Raji (cell line): Measurements from ENCODE around the gene MRPL43.

Experiments
- POLR2A ChIP-seq: IDR thresholded peaks from 2 replicates; pipeline ENCODE4 v1.6.1; 2011; ENCODE audit warnings: low read depth, low read length, control low read depth; ENCODE audit not compliant: insufficient read depth

The MRPL43 gene

GRCh38 chr10:101027106-101027720 lies 39.9 kb upstream of the MRPL43 start:
- no peak for TF ChIP-seq POLR2A

GRCh38 chr10:101022967-101023705 lies 35.8 kb upstream of the MRPL43 start:
- TF ChIP-seq POLR2A = no peak

- no peak for TF ChIP-seq POLR2A
Observed at GRCh38 chr10:101021692-101022251, 34.5 kb upstream of the MRPL43 start.

- no peak for TF ChIP-seq POLR2A
Observed at GRCh38 chr10:101021239-101021638, 33.9 kb upstream of the MRPL43 start.

GRCh38 chr10:101020427-101021075 lies 33.3 kb upstream of the MRPL43 start:
- TF ChIP-seq POLR2A = no peak

GRCh38 chr10:101019440-101019703 lies 32.1 kb upstream of the MRPL43 start:
- TF ChIP-seq POLR2A = no peak

GRCh38 chr10:101018600-101019439 lies 31.5 kb upstream of the MRPL43 start:
- TF ChIP-seq POLR2A = no peak

GRCh38 chr10:101018118-101018599 lies 30.9 kb upstream of the MRPL43 start:
- TF ChIP-seq POLR2A = no peak

GRCh38 chr10:101016814-101017213 lies 29.5 kb upstream of the MRPL43 start:
- no peak for TF ChIP-seq POLR2A

GRCh38 chr10:101015582-101015973 lies 28.3 kb upstream of the MRPL43 start:
- no peak for TF ChIP-seq POLR2A

GRCh38 chr10:101014966-101015581 lies 27.8 kb upstream of the MRPL43 start:
- TF ChIP-seq POLR2A = no peak

GRCh38 chr10:101014230-101014884 lies 27.1 kb upstream of the MRPL43 start:
- TF ChIP-seq POLR2A = no peak

- no peak for TF ChIP-seq POLR2A
Observed at GRCh38 chr10:101013365-101013825, 26.1 kb upstream of the MRPL43 start.

GRCh38 chr10:101012525-101013364 lies 25.4 kb upstream of the MRPL43 start:
- TF ChIP-seq POLR2A = no peak
